K562 (cell line): ENCODE data around the gene FBXW2. TPM values are rescaled to one million over a fixed set of nuclear protein-coding genes. Genes with fewer than 3 reads are reported as not detected.
A peak's percentile ranks its signal among the peaks of the same experiment; 100 is the strongest.

ENCODE experiments used
- CHD4 ChIP-seq: fragments of 200-600 bp; sonication (generic); IDR thresholded peaks from 3 replicates; pipeline ENCODE4 v1.6.1; 2012; ENCODE audit warnings: low read depth, mild to moderate bottlenecking, mixed read lengths, low read length, inconsistent platforms; ENCODE audit not compliant: insufficient read depth, insufficient replicate concordance, poor library complexity, severe bottlenecking
- EZH2 ChIP-seq: IDR thresholded peaks from 2 replicates; pipeline ENCODE4 v1.6.1; 2012; ENCODE audit warnings: low read depth, mild to moderate bottlenecking, inconsistent platforms, low read length, borderline replicate concordance
- FOS ChIP-seq: IDR thresholded peaks from 3 replicates; pipeline ENCODE4 v1.6.1; 2011; ENCODE audit not compliant: insufficient read length; ENCODE audit errors: extremely low read depth
- GABPB2 ChIP-seq: fragments of 250-450 bp; sonication (Bioruptor Pico); conservative IDR thresholded peaks from 2 replicates; pipeline ENCODE4 v1.5.1; 2021; ENCODE audit warnings: mild to moderate bottlenecking
- HMG20B ChIP-seq: fragments of 250-450 bp; sonication (Bioruptor Pico); IDR thresholded peaks from 2 replicates; pipeline ENCODE4 v1.5.0; 2021; ENCODE audit warnings: mild to moderate bottlenecking
- ILF3 ChIP-seq: fragments of 450-650 bp; IDR thresholded peaks from 2 replicates; pipeline ENCODE4 v1.6.1; 2018; ENCODE audit warnings: antibody characterized with exemption, mild to moderate bottlenecking, moderate library complexity, borderline replicate concordance
- MTA2 ChIP-seq: fragments of 450-650 bp; IDR thresholded peaks from 2 replicates; pipeline ENCODE4 v1.6.1; 2016; ENCODE audit warnings: low read depth
- NBN ChIP-seq: fragments of 450-650 bp; IDR thresholded peaks from 2 replicates; pipeline ENCODE4 v1.6.1; 2016; ENCODE audit warnings: low read depth, mild to moderate bottlenecking
- NCOA4 ChIP-seq: fragments of 450-650 bp; IDR thresholded peaks from 2 replicates; pipeline ENCODE4 v1.6.1; 2018; ENCODE audit warnings: mild to moderate bottlenecking; ENCODE audit not compliant: partially characterized antibody
- PYGO2 ChIP-seq: fragments of 450-650 bp; IDR thresholded peaks from 2 replicates; pipeline ENCODE4 v1.6.1; 2016; ENCODE audit warnings: mild to moderate bottlenecking, missing genetic modification characterization, moderate library complexity, missing compliant biosample characterization
- RBM39 ChIP-seq: fragments of 200-400 bp; formaldehyde crosslinking; optimal IDR thresholded peaks from 2 replicates; pipeline ENCODE3; 2018; ENCODE audit warnings: low read depth, low read length
- SIN3B ChIP-seq: fragments of 450-650 bp; IDR thresholded peaks from 2 replicates; pipeline ENCODE4 v1.6.1; 2017; ENCODE audit warnings: low read depth, mild to moderate bottlenecking, moderate library complexity
- SMARCA4 ChIP-seq: fragments of 450-650 bp; IDR thresholded peaks from 2 replicates; pipeline ENCODE4 v1.6.1; 2016
- SOX6 ChIP-seq: fragments of 450-650 bp; IDR thresholded peaks from 2 replicates; pipeline ENCODE4 v1.6.1; 2014; ENCODE audit warnings: mild to moderate bottlenecking
- STAG1 ChIP-seq: sonication (generic); formaldehyde crosslinking; IDR thresholded peaks from 2 replicates; pipeline ENCODE4 v1.5.0; 2020; ENCODE audit warnings: missing genetic modification reagents, borderline replicate concordance
- TCF3 ChIP-seq: sonication (generic); formaldehyde crosslinking; IDR thresholded peaks from 2 replicates; pipeline ENCODE4 v1.4.0; 2020; ENCODE audit warnings: mild to moderate bottlenecking, missing genetic modification reagents
- TRIM24 ChIP-seq, 2 experiments: fragments of 450-650 bp; IDR thresholded peaks; 2 replicates each; pipeline ENCODE4 v1.6.1; 2016
- ZBED1 ChIP-seq: IDR thresholded peaks from 2 replicates; pipeline ENCODE4 v1.6.1; 2014
- ZNF253 ChIP-seq: fragments of 250-450 bp; sonication (Bioruptor Pico); conservative IDR thresholded peaks from 2 replicates; pipeline ENCODE4 v1.6.1; 2021; ENCODE audit warnings: mild to moderate bottlenecking
- ZNF431 ChIP-seq: sonication (generic); formaldehyde crosslinking; IDR thresholded peaks from 2 replicates; pipeline ENCODE4 v1.8.0; 2022; ENCODE audit warnings: mild to moderate bottlenecking, missing genetic modification reagents
- ZNF695 ChIP-seq: fragments of 450-650 bp; formaldehyde crosslinking; IDR thresholded peaks from 2 replicates; pipeline ENCODE4 v1.4.0; 2020; ENCODE audit warnings: mild to moderate bottlenecking, moderate library complexity
- polyA plus RNA-seq, 8 experiments: library from polyadenylated mRNA; depleted of rRNA in 4 of 8; stranded (reverse) in 5 of 8; unstranded in 3 of 8; fragments of >200 nt; fragmentation: Nextera tagmentation in 2 of 8; fragmentation: Illumina TruSeq in 1 of 8; extraction: Ambion mirVana in 2 of 8; extraction: Trizol in 1 of 8; gene quantifications; 2 replicates each; pipeline versions ENCODE4 v1.2.1 to v1.2.3, GENCODE V29; 2011 to 2014; ENCODE audit warnings: inconsistent platforms in 1 of 8, missing spikeins in 1 of 8
- total RNA-seq, 7 experiments: library from RNA; depleted of rRNA in 6 of 7; stranded (reverse); fragments of >200 nt in 6 of 7; fragmentation: Illumina TruSeq in 2 of 7; extraction: Trizol in 2 of 7; gene quantifications; 2 replicates each; pipeline versions ENCODE4 v1.2.1 to v1.2.3, GENCODE V29; 2011 to 2021; ENCODE audit warnings: low replicate concordance in 1 of 7
- TF ChIP-seq, protein P1 (sequence below): fragments of 450-650 bp; IDR thresholded peaks from 2 replicates; pipeline ENCODE4 v1.6.1; 2016; ENCODE audit warnings: low read depth

FBXW2 gene
- total and polyA plus RNA-seq, 9 of the 15 experiments (the other 6 are each of a cell fraction or from before 2014, with no cell fraction given): 2.5 to 57.8 (median 28.1) TPM

DNA sequence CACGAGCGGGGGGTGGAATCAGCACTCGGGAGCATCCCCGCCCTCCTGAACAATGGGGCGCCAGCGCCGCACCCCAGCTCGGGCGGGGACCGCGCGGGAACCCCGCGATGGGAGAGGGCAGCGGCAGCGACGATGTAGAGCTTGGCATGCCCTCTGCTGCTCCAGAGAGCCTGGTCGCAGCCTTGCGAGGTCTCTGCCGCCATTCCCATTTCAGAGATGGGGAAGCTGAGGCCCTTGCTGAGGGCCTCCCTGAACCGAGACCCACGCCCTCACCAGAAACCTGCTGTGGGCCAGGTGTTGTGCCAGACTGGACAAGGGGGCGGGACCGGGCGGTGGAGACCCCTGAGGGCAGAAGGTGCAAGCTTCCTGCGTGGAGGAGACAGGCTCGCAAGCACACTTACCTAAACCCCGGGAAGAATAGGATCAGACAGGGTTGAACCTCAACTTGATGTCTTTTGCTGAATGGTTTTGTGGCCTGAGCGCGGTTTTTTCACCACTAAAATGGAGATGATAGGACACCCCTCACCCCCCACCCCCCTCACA is 78.3 kb downstream of the FBXW2 start (continued):
- TF ChIP-seq SIN3B (no peak), SMARCA4 (peak; percentile 33; the same call in 1 of the 2 replicates), ILF3 (no peak), ZNF695 (CRISPR knock-in tag) (no peak), TCF3 (no peak), STAG1 (CRISPR knock-in tag) (no peak), PYGO2 (tag) (no peak), ZBED1 (no peak), NCOA4 (no peak), NBN (0 out of 2 replicates have a peak, but pooled peaks have one; percentile 36), SOX6 (0 out of 2 replicates have a peak, but pooled peaks have one; percentile 14), FOS (no peak), HMG20B (CRISPR knock-in tag) (no peak), CHD4 (peak; percentile 96), ZNF431 (CRISPR knock-in tag) (no peak), ZNF253 (CRISPR knock-in tag) (no peak), TRIM24 (IDR thresholded peaks at IDR 0.05) (0 out of 4 replicates have a peak, but pooled peaks of 1 of the 2 experiments have one; percentile 14), MTA2 (no peak), GABPB2 (no peak), RBM39 (no peak), EZH2 (no peak)
- TF ChIP-seq, protein P1, sequence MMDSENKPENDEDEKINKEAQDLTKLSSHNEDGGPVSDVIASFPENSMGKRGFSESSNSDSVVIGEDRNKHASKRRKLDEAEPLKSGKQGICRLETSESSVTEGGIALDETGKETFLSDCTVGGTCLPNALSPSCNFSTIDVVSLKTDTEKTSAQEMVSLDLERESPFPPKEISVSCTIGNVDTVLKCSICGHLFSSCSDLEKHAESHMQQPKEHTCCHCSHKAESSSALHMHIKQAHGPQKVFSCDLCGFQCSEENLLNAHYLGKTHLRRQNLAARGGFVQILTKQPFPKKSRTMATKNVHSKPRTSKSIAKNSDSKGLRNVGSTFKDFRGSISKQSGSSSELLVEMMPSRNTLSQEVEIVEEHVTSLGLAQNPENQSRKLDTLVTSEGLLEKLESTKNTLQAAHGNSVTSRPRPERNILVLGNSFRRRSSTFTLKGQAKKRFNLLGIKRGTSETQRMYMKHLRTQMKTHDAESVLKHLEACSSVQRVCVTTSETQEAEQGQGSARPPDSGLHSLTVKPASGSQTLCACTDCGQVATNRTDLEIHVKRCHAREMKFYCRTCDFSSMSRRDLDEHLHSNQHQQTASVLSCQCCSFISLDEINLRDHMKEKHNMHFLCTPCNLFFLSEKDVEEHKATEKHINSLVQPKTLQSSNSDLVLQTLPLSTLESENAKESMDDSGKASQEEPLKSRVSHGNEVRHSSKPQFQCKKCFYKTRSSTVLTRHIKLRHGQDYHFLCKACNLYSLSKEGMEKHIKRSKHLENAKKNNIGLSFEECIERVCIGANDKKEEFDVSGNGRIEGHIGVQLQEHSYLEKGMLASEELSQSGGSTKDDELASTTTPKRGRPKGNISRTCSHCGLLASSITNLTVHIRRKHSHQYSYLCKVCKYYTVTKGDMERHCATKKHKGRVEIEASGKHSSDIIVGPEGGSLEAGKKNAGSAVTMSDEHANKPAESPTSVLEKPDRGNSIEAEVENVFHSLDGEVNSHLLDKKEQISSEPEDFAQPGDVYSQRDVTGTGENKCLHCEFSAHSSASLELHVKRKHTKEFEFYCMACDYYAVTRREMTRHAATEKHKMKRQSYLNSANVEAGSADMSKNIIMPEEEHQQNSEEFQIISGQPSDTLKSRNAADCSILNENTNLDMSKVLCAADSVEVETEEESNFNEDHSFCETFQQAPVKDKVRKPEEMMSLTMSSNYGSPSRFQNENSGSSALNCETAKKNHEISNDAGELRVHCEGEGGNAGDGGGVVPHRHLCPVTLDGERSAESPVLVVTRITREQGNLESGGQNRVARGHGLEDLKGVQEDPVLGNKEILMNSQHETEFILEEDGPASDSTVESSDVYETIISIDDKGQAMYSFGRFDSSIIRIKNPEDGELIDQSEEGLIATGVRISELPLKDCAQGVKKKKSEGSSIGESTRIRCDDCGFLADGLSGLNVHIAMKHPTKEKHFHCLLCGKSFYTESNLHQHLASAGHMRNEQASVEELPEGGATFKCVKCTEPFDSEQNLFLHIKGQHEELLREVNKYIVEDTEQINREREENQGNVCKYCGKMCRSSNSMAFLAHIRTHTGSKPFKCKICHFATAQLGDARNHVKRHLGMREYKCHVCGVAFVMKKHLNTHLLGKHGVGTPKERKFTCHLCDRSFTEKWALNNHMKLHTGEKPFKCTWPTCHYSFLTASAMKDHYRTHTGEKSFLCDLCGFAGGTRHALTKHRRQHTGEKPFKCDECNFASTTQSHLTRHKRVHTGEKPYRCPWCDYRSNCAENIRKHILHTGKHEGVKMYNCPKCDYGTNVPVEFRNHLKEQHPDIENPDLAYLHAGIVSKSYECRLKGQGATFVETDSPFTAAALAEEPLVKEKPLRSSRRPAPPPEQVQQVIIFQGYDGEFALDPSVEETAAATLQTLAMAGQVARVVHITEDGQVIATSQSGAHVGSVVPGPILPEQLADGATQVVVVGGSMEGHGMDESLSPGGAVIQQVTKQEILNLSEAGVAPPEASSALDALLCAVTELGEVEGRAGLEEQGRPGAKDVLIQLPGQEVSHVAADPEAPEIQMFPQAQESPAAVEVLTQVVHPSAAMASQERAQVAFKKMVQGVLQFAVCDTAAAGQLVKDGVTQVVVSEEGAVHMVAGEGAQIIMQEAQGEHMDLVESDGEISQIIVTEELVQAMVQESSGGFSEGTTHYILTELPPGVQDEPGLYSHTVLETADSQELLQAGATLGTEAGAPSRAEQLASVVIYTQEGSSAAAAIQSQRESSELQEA: no peak
